Esophagus (tissue), 2 donors: ENCODE measurements around the gene SGMS1. TPM values are rescaled to one million over a fixed set of nuclear protein-coding genes. Genes with fewer than 3 reads are reported as not detected.

ENCODE experiments used
- H3K27ac ChIP-seq, 2 donors: one replicate each; pipeline ENCODE4 v1.5.1; 2013; ENCODE audit warnings: low read depth in 2 of 2, mild to moderate bottlenecking in 2 of 2, inconsistent platforms in 1 of 2, low read length in 1 of 2, moderate library complexity in 1 of 2
- H3K27me3 ChIP-seq, 2 donors: one replicate each; pipeline ENCODE4 v1.6.1; 2013; ENCODE audit warnings: low read length in 2 of 2, control low read depth in 1 of 2, mild to moderate bottlenecking in 1 of 2; ENCODE audit not compliant: insufficient read depth in 2 of 2, control insufficient read depth in 1 of 2
- H3K36me3 ChIP-seq, 2 donors: one replicate each; pipeline ENCODE4 v1.6.1; 2013; ENCODE audit warnings: low read length in 1 of 2; ENCODE audit not compliant: control insufficient read depth in 2 of 2, insufficient read depth in 2 of 2
- H3K4me1 ChIP-seq, 2 donors: one replicate each; pipeline ENCODE4 v1.6.1; 2013; ENCODE audit warnings: low read length in 1 of 2; ENCODE audit not compliant: control insufficient read depth in 2 of 2, insufficient read depth in 2 of 2
- H3K4me3 ChIP-seq, 2 donors: one replicate each; pipeline ENCODE4 v1.5.1; 2013; ENCODE audit warnings: low read length in 2 of 2, mild to moderate bottlenecking in 2 of 2, low read depth in 1 of 2, moderate library complexity in 1 of 2
- H3K9me3 ChIP-seq, 2 donors: one replicate each; pipeline ENCODE4 v1.6.1; 2013; ENCODE audit warnings: mild to moderate bottlenecking in 2 of 2, low read depth in 1 of 2, low read length in 1 of 2, moderate library complexity in 1 of 2; ENCODE audit not compliant: control insufficient read depth in 2 of 2, insufficient read depth in 1 of 2
- WGBS, 2 donors: extraction: QIAGEN DNeasy Blood & Tissue Kit; methylation state at CpG; one replicate each; pipeline ENCODE4 v1.1.7; 2013; 5-methylcytosine and 5-hydroxymethylcytosine counted together
- polyA plus RNA-seq, 2 donors: library from polyadenylated mRNA; stranded (reverse); fragments of 200-250 nt; gene quantifications; one replicate each; pipeline ENCODE4 v1.2.3, GENCODE V29; 2013
- donor health status: healthy with polysubstance abuse.
- donor health status: Bipolar disorder and iron deficiency.

SGMS1 gene
- polyA plus RNA-seq, 2 donors, result 5.4 to 7.9 TPM

GRCh38 chr10:50419756-50420155 lies 204.0 kb downstream of the SGMS1 start:
- Histone ChIP-seq H3K27ac (no peak overlapping the region), H3K4me3 (no peak overlapping the region), H3K4me1 (no peaks in the 10 kb centered on the region), H3K27me3 (no peaks in the 10 kb centered on the region), H3K9me3 (no peaks in the 10 kb centered on the region), H3K36me3 (no peaks in the 10 kb centered on the region)
- WGBS, 2 donors, result 79 to 88% methylated on average over 3 of the region's 3 CpGs

GRCh38 chr10:50419091-50419490 lies 204.7 kb downstream of the SGMS1 start:
- Histone ChIP-seq H3K36me3 (no peaks in the 10 kb centered on the region), H3K4me3 (no peak overlapping the region), H3K4me1 (no peaks in the 10 kb centered on the region), H3K27me3 (no peaks in the 10 kb centered on the region), H3K9me3 (no peaks in the 10 kb centered on the region), H3K27ac (no peak overlapping the region)
- 74 to 75% methylated on average over 3 of the region's 3 CpGs for WGBS, 2 donors

- Histone ChIP-seq H3K4me1 (no peaks in the 10 kb centered on the region), H3K9me3 (no peaks in the 10 kb centered on the region), H3K27ac (peak overlapping the region; percentile 76 to 91), H3K4me3 (peak overlapping the region; percentile 69 to 82), H3K27me3 (no peaks in the 10 kb centered on the region), H3K36me3 (no peaks in the 10 kb centered on the region)
- WGBS, 2 donors, result 1 to 12% methylated on average over 62 of the region's 62 CpGs
Measured at GRCh38 chr10:50417886-50418830, 205.6 kb downstream of the SGMS1 start.

- H3K4me3 ChIP-seq, result peak overlapping the region; percentile 69 to 82
- 18 to 23% methylated on average over 6 of the region's 6 CpGs for WGBS, 2 donors
- H3K4me1 ChIP-seq, result no peaks in the 10 kb centered on the region
- peak overlapping the region; percentile 35 to 76 for H3K27ac ChIP-seq
- H3K9me3 ChIP-seq, result no peaks in the 10 kb centered on the region
- no peaks in the 10 kb centered on the region for H3K27me3 ChIP-seq
- no peaks in the 10 kb centered on the region for H3K36me3 ChIP-seq
Measured at GRCh38 chr10:50417486-50417885, 206.3 kb downstream of the SGMS1 start.

GRCh38 chr10:50416881-50417280 lies 206.9 kb downstream of the SGMS1 start:
- 63 to 68% methylated on average over 6 of the region's 6 CpGs for WGBS, 2 donors
- H3K36me3 ChIP-seq, result no peaks in the 10 kb centered on the region
- no peaks in the 10 kb centered on the region for H3K9me3 ChIP-seq
- no peak overlapping the region for H3K4me3 ChIP-seq
- no peaks in the 10 kb centered on the region for H3K27me3 ChIP-seq
- no peaks in the 10 kb centered on the region for H3K4me1 ChIP-seq
- H3K27ac ChIP-seq, result no peak overlapping the region

GRCh38 chr10:50416181-50416824 lies 207.5 kb downstream of the SGMS1 start:
- 56 to 59% methylated on average over 2 of the region's 2 CpGs for WGBS, 2 donors
- Histone ChIP-seq H3K9me3 (no peaks in the 10 kb centered on the region), H3K27ac (no peak overlapping the region)

GRCh38 chr10:50415292-50415691 lies 208.5 kb downstream of the SGMS1 start:
- Histone ChIP-seq H3K27ac (no peak overlapping the region), H3K9me3 (no peaks in the 10 kb centered on the region), H3K4me3 (no peak overlapping the region), H3K27me3 (no peaks in the 10 kb centered on the region), H3K36me3 (no peaks in the 10 kb centered on the region), H3K4me1 (no peaks in the 10 kb centered on the region)
- WGBS, 2 donors, result 91 to 93% methylated on average over 3 of the region's 3 CpGs

More at GRCh38 chr10:50416181-50416824, 207.5 kb downstream of the SGMS1 start:
- Histone ChIP-seq H3K27me3 (no peaks in the 10 kb centered on the region), H3K36me3 (no peaks in the 10 kb centered on the region), H3K4me3 (no peak overlapping the region), H3K4me1 (no peaks in the 10 kb centered on the region)

GRCh38 chr10:50410066-50410811 lies 213.5 kb downstream of the SGMS1 start:
- no peaks in the 10 kb centered on the region for H3K27me3 ChIP-seq
- H3K36me3 ChIP-seq, result peaks cover 0 to 2% of the 10 kb centered on the region in 2 donors
- H3K4me3 ChIP-seq, result no peak overlapping the region
- H3K9me3 ChIP-seq, result no peaks in the 10 kb centered on the region
- H3K27ac ChIP-seq, result no peak overlapping the region
- WGBS, 2 donors, result 64 to 67% methylated on average over 6 of the region's 6 CpGs
- H3K4me1 ChIP-seq, result no peaks in the 10 kb centered on the region

GRCh38 chr10:50407076-50407801 lies 216.5 kb downstream of the SGMS1 start:
- Histone ChIP-seq H3K27ac (no peak overlapping the region), H3K4me1 (no peaks in the 10 kb centered on the region), H3K4me3 (no peak overlapping the region), H3K27me3 (no peaks in the 10 kb centered on the region), H3K36me3 (peaks cover 0 to 2% of the 10 kb centered on the region in 2 donors), H3K9me3 (no peaks in the 10 kb centered on the region)
- WGBS, 2 donors, result 89 to 91% methylated on average over 7 of the region's 7 CpGs
